HG03108 (cell line): Measurements from ENCODE around the gene RESF1.

Experiments used
- ATAC-seq: cut with Tn5 transposase; IDR thresholded peaks from one replicate; pipeline ENCODE4 v1.9.1; 2021; ENCODE audit warnings: moderate library complexity; ENCODE audit not compliant: unreplicated experiment

The RESF1 gene

DNA sequence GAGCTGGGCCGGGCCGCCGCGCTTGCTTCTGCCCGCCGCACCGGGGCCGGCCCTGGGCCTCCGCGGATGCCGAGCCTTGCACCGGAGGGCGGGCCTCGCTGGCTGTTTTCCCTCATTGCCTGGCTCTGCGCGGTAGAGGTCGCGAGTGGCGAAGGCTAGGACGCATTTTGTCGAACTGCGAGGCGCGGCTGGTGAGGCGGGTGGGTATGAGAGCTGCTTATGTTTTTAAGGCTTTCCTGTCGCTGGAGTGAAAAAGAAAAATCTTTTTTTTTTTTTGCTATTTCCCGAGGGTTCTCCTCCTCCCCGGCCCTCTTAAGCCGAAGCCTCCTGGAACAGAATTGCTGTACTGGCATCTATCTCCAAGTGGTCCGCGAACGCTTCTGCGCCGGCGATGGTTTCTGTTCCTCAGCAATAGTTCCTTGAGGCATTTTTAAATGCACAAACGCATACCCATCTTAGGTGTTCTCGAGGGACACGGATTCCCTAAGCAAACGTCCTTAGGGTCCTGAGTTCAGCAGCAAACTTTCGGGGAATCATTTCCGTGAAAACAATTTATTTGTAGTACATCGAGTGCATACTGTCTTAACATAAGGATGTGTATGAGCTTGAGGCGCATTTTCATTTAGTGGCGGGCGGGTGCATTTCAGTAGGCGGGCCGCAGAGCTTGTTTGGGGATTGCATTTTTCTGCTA is 631 bp downstream of the RESF1 start:
- peak; percentile 35 for ATAC-seq

DNA sequence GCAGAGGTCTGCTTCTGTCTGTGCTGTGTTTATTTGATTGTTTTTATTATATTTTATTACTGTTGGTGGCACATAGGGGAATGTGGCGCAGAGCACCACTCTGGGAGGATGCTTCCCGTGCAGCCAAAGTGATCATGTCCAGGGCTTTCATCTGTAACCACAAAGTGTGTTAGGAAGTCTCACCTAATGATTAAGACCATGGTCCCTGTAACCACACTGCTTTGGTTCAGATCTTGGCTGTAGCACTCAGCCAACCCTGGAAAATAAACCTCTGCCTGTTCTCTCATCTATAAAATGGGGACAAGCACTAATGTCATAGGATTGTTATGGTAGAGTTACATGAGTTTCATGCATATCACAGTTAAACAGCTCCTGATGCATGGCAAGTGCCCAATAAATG is 1.9 kb downstream of the RESF1 start:
- no peak for ATAC-seq

DNA sequence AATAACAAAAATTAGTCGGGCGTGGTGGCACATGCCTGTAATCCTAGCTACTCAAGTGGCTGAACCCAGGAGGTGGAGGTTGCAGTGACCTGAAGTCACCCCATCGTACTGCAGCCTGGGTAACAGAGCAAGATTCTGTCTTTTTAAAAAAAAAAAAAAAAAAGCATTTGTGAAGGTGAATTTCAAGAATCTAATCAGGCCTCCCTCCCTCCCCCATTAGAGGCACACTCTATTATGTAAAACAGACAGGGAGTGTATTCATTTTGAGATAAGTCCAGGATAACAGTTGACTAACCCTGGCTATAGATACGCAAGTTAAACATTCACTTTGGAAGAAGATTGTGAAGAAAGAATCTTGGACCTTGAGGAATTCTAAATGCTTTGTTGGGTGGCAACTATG is 2.9 kb downstream of the RESF1 start:
- no peak for ATAC-seq

DNA sequence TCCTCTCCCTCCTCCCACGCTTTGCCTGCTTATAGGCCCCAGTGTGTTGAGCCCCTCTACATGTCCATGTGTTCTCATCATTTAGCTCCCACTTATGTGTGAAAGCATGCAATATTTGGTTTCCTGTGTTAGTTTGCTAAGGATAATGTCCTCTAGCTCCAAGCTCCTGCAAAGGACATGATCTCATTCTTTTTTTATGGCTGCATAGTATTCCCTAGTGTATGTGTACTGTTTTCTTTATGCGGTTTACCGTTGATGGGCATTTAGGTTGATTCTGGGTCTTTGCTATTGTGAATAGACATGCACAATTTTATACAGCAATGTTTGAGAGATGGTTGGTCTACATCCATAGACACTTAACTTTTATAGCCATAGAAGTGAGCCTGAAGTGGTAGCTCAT is 5.1 kb downstream of the RESF1 start:
- no peak for ATAC-seq

DNA sequence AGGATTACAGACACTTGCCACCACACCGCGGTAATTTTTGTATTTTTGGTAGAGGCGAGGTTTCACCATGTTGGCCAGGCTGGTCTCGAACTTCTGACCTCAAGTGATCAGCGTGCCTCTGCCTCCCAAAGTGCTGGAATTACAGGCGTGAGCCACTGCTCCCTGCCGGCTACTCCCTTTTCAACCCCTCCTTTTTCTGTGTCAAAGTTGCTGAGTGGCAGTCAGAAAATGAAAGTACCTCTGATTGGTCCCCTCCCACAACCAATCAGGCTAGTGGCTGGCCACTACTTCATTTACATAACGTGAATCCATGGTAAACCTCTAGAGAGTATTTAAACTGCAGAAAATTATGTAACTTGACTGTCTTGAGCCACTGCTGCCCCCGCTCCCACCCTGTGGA is 5.9 kb downstream of the RESF1 start:
- no peak for ATAC-seq

DNA sequence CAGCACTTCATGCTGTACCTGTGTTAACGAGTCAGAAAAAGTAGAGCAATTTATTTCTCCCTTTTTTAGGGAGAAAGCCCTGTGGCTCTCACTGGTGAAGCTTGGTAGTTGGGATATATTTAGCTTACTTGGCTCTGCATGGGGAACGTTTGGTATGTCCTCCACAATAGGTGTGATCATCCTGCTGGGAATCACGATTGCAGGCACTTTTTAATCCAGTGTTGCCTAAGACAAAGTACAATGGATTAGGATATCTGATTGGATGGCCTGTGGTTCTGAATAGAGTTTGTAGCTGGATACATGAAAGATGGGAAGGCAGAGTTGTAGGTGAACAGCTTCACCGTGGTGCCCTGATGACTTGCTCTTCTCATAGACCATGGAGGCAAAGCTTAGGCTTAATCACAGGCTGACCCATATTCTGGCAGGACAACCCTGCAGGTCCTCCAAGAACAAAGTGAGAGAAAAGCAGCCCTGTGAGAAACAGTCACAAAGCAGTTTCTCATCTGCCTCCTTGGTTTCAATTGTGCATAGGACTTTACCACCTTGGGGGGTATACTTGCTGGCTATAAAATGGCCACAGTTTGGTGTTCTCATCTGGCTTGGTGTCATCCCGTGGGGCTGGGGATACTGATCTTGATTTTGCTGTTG is 7.5 kb downstream of the RESF1 start:
- no peak for ATAC-seq

DNA sequence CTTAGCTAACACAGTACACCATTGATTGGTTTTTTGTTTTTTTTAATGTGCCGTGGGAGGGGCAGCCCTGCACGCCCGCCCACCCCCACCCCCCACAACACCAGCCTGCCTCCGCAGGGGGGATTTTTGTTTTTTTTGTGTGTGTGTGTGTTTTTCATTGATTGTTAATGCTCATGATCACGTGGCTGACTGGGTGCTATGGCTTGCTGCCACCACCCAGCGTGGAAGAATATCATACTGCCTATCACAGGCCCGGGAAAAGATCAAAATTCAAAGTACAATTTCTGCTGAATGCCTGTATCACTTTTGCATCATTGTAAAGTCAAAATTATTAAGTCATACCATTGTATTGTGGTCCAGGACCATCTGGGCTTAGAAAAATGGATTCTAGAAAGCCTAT is 8.3 kb downstream of the RESF1 start:
- no peak for ATAC-seq

DNA sequence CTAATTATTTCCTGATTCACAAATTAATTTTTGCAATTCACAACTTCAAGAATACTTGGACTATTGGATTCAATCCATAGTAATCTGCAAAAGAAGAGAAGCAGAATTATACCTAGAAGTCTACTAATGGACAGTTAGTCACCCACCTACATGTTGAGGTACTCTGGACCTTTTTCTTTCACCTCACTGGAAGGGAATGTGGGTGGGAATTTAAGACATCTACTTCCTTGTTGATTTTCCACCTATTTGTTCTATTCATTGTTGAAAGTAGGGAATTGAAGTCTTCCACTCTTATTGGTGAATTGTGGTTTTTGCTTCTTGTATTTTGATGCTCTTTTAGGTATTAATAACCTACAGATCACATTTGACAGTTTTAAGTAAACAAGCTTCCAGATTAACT is 11.0 kb downstream of the RESF1 start:
- no peak for ATAC-seq

DNA sequence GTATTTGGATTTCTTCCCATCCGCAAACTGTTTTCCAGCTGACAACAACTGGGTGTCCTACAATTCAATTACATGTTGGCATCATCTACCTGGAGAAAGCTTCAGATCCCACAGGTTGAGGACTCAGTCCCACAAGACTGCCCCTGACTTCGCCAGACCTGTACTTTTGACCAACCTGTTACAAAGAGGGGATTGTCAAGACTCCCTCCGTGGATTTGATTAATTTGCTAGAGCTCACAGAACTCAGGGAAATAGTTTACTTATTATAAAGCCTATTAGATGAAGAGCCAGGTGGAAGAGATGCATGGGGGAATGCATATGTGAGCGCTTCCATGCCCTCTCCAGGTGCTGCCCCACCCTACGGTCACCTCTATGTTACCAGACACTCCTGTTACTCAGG is 14.6 kb downstream of the RESF1 start:
- ATAC-seq, result no peak

DNA sequence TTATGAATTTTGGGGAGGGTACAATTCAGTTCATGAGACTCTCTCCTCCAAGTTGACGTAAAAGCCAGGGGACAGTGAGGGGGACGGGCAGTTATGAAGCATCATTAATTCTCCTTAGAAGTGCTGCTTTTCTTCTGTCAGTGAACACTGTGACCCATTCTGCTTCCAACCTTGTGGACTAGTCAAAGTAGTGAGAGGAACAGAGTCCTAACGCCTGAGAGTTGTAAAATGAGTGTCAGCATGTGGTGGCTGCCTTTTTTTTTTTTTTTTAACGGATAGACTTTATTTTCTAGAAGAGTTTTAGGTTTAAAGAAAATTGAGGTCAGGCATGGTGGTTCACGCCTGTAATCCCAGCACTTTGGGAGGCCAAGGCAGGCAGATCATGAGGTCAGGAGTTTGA is 15.5 kb downstream of the RESF1 start:
- no peak for ATAC-seq

DNA sequence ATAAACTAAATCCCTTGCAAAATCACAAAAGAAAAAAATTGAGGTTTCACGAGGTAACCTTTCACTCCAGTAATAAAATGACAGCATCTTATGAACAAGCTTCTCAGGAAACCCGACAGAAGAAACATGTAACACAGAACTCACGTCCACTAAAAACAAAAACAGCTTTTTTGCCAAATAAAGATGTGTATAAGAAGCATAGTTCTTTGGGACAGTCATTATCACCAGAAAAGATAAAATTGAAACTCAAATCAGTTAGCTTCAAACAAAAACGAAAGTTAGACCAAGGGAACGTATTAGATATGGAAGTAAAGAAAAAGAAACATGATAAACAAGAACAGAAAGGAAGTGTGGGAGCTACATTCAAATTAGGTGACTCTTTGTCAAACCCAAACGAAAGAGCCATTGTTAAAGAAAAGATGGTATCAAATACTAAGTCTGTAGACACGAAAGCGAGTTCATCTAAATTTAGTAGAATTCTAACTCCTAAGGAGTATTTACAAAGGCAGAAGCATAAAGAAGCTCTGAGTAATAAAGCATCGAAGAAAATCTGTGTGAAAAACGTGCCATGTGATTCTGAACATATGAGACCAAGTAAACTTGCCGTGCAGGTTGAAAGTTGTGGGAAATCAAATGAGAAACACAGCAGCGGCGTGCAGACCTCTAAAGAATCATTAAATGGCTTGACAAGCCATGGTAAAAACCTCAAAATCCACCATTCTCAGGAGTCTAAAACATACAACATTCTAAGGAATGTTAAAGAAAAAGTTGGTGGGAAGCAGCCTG is 25.8 kb downstream of the RESF1 start:
- no peak for ATAC-seq

DNA sequence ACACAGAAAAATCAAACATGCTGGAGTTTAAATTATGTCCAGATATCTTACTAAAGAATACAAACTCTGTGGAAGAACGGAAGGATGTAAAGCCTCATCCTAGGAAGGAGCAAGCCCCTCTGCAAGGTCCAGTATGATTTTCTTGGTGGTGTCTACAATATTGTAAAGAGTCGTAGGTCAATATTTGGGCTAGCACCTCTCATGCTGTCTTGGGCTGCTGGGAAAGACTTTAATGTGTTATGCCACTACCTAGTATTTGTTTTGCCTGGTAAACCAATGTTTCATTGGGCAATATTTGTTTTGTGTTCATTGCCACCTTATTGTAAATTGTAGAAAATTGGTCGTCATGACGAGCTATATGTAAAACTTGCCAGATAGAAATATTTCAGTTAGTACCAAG is 26.6 kb downstream of the RESF1 start:
- ATAC-seq, result no peak

DNA sequence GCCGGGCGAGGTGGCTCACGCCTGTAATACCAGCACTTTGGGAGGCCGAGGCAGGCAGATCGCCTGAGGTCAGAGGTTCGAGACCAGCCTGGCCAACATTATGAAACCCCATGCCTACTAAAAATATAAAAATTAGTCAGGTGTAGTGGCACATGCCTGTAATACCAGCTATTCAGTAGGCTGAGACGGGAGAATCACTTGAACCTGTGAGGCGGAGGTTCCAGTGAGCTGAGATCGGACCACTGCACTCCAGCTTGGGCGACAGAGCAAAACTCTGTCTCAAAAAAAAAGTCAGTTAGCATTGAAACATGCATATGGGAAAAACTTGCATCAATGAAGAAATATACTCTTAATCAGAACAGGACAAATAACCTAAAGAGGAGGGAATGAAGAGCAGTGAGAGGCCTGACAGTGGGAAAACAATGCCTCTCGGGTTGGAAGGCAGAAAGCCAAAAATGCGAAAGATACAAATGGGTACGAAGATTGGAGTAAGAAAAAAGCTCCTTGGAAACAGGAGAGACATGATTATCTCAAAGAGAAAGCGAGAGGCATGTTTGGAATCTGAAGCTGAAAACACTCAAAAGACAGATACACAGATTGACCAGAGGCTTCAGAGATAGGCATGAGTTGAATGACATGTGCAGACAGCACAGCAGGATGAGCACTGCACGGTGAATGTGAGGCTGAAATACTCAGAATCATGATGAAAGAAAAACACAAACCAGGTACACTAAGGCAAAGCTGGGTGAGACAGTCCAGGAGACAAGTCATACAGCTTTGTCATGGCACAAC is 30.6 kb downstream of the RESF1 start:
- no peak for ATAC-seq

DNA sequence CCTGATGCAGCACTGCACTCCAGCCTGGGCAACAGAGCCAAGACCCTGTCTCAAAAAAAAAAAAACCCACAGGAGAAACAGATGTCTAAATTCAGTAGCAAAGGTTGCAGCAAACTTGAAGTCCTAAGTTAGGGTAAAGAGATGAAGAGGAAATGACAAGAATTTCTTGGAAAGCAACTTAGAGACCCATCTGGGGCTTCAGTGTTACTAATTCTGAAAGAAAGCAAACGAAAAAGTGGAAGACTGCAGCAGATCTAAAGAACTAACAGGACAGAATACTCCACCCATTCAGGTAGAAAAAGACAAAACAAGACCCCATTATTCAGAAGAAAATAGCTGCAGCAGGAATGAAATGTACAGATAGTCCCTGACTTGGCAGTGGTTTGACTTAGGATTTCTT is 31.9 kb downstream of the RESF1 start:
- ATAC-seq, result no peak

DNA sequence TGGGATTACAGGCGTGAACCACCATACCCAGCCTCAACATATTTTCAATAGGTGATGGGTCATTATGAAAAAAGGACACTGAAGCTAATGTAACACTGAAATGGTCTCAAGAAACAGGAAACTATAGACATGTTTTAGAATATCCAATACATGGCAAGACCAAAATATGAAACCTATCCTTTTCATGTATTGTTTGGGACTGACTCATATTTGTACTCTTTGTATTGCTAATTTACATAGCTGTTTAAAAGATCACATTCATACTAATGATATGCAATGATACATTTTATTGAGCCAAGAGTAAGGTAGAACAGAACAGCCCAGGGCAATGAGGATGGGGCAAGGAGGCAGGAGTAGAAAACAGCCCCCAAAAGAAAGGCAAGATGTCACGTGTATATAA is 32.6 kb downstream of the RESF1 start:
- ATAC-seq, result no peak

DNA sequence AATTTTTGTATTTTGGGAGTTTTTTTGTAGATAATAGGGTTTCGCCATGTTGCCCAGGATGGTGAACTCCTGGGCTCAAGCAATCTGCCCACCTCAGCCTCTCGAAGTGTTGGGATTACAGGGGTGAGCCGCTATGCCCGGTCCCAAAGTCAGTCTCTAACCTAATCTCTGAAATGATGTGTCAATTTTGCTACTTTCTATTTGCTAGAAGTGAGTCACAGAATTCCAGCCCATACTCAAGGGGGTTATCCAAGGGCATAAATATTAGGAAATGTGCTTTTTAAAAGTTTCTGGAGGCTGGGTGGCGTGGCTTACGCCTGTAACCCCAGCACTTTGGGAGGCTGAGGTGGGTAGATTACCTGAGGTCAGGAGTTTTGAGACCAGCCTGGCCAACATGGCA is 40.5 kb downstream of the RESF1 start:
- no peak for ATAC-seq

DNA sequence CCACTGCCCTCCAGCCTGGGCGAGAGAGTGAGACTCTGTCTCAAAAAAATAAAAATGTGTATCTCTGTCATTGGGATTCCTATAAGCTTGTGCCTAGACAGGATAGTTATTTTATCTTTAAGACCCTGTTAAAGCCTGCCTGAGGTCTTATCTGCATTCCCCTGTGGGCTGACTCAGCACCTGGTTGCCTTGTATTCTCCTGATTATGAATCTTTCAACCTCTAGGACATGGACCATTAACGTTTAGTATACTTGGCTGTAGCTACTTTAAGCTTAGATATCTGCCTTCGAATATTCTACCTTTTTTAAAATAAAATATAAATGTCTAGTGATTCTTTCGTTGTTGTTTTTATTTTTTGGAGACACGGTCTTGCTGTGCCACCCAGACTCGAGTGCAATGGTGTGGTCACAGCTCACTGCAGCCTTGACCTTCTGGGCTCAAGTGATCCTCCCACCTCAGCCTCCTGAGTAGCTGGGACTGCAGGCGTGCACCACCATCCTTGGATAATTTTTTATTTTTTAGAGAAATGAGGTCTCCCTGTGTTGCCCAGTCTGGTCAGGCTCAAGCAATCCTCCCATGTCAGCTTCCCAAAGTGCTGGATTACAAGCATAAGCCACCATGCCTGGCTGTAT is 41.3 kb downstream of the RESF1 start:
- no peak for ATAC-seq

DNA sequence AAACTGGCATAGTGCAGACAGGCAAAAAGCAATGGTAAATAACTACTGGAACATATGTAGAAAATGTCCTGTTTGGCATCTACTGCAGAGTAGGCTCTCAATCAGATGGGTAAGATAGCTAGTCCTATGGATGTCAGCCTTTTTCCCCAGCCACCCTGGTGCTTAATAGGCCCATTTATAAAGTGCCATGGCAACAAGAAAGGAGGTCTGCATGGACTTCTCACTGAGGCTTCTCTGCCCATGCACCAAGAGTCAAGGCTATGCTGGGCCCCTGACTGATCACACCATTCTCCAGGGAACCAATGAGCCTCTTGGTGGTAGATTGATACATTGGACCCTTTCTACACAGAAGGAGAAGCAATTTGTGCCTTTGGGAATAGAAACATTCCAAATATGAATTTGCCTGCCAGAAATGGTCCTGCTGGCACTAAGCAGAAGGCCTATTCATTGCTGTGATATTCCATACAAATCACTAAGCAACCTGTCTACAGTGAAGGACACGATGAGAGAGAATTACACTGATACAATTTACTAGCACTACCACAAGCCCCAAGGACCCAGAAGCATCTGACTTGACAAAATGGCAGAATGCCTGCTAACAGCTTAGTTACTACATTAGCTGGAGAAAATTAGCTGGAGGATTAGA is 43.8 kb downstream of the RESF1 start:
- no peak for ATAC-seq

DNA sequence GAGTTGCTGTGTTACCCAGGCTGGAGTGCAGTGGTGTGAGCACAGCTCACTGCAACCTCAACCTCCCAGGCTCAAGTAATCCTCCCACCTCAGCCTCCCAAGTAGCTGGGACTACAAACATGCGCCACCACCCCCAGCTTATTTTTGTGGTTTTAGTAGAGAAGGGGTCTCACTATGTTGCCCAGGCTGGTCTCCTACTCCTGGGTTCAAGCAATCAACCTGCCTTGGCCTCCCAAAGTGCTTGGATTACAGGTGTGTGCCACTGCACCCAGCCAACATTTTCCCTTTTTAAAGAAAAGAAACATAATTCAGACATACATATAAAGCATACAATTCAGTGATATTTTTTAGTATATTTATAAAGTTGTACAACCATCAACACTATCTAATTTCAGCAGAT is 44.4 kb downstream of the RESF1 start:
- no peak for ATAC-seq

DNA sequence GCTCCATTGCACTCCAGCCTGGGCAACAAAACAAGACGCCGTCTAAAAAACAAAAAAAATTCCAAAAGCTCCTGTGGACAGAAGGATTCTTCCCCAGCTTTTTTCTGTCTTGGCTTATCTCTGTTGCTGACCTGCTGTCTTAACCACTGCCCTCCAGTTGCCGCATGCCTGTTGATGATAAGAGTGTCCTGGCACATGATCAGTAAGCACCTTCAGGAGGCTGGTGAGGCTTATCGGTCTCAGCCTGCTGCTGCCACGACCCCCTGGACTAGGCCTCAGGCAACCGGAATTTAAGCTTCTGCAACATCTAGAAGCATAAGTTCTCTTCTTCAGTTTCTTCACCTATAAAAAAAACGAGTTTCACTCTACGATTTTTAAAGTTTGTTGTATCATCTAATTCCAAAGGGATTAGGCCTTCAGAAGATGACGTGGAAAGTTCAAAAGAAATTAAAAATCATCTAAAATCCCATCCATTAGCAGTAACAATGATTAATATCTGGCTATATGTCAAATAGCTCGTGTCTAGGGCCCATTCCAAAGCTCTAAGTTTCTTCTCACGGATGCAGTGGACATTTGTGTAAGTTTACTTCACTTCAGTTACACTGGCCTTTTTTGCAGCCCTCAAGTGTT is 46.4 kb downstream of the RESF1 start:
- no peak for ATAC-seq
